ENCODE results near the gene PYGB. TPM values are rescaled to one million over a fixed set of nuclear protein-coding genes. Genes with fewer than 3 reads are reported as not detected.

PYGB gene
- total RNA-seq, 1 experiment from 2014 or later = 220 TPM

GRCh38 chr20:25318471-25319240 is 70.8 kb downstream of the PYGB start:
- no peak for ATAC-seq
- DNase-seq (ENCODE audit: low read depth, low spot score) = no peak
- in situ Hi-C loops (cut with HindIII; ENCODE audit: low pct_unique_long_range_greater_than_20kb, low sequenced_read_pairs) = no loop called here

More at GRCh38 chr20:25318471-25319240, 70.8 kb downstream of the PYGB start:
- intact Hi-C loops (cut with micrococcal nuclease; ENCODE audit: unreplicated experiment) = loop anchor here (10.0 kb wide), 1 partner anchor 66 kb away; no protein-coding TSS in a partner anchor
- H3K9me3 ChIP-seq (ENCODE audit: control insufficient read depth, insufficient read depth, low read depth, low read length) = no peaks in the 10 kb centered on the region
- no peaks in the 10 kb centered on the region for H3K36me3 ChIP-seq (ENCODE audit: control insufficient read depth, insufficient read depth, low read length)
- TF ChIP-seq TCF7L2 (IDR thresholded peaks at IDR 0.05; ENCODE audit: low read depth, low read length) = no peak
- TF ChIP-seq, protein P1, sequence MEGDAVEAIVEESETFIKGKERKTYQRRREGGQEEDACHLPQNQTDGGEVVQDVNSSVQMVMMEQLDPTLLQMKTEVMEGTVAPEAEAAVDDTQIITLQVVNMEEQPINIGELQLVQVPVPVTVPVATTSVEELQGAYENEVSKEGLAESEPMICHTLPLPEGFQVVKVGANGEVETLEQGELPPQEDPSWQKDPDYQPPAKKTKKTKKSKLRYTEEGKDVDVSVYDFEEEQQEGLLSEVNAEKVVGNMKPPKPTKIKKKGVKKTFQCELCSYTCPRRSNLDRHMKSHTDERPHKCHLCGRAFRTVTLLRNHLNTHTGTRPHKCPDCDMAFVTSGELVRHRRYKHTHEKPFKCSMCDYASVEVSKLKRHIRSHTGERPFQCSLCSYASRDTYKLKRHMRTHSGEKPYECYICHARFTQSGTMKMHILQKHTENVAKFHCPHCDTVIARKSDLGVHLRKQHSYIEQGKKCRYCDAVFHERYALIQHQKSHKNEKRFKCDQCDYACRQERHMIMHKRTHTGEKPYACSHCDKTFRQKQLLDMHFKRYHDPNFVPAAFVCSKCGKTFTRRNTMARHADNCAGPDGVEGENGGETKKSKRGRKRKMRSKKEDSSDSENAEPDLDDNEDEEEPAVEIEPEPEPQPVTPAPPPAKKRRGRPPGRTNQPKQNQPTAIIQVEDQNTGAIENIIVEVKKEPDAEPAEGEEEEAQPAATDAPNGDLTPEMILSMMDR (IDR thresholded peaks at IDR 0.05) = no peak
- TF ChIP-seq REST (IDR thresholded peaks at IDR 0.05; ENCODE audit: insufficient read depth in 1 of 2, low read depth in 2 of 2, low read length in 1 of 2) = no peak
- no peak for TF ChIP-seq SIN3A (IDR thresholded peaks at IDR 0.05; ENCODE audit: borderline replicate concordance, insufficient read depth, low read depth, low read length)
- TF ChIP-seq POLR2AphosphoS5 (IDR thresholded peaks at IDR 0.05; ENCODE audit: low read depth, low read length) = no peak
- H3K4me1 ChIP-seq (ENCODE audit: control insufficient read depth, insufficient read depth, low read length) = peaks cover 24% of the 10 kb centered on the region
- CTCF ChIA-PET = interaction anchor here (0.6 kb wide), 1 partner anchor 164 kb away, joined by 7 read pairs; no protein-coding TSS in a partner anchor
- no peak overlapping the region for H3K27ac ChIP-seq (ENCODE audit: low read length)
- BruUV-seq (replicated peaks) = no TSS peak
- H3K27me3 ChIP-seq (ENCODE audit: control insufficient read depth, insufficient read depth, low read length) = no peaks in the 10 kb centered on the region
- POLR2A ChIA-PET = interaction anchor here (0.5 kb wide), 2 partner anchors 9 to 367 kb away, joined by 4 to 10 read pairs; no protein-coding TSS in a partner anchor
- no peak overlapping the region for H3K4me3 ChIP-seq (ENCODE audit: low read depth in 2 of 2, low read length in 2 of 2)

Measured in Panc1 (cell line).